Progenitor cell of endocrine pancreas (in vitro differentiated cells): ENCODE results near the gene KNDC1. TPM values are rescaled to one million over a fixed set of nuclear protein-coding genes. Genes with fewer than 3 reads are reported as not detected.
"Not testable (repeated sequence)": the region's sequence is repeated elsewhere in the genome, so short reads cannot be mapped to it uniquely, and the experiment has no call there.

Experiments
- DNase-seq: peaks from one replicate; pipeline ENCODE4 v3.0.0; 2021; ENCODE audit warnings: low spot score; ENCODE audit not compliant: unreplicated experiment
- H3K27ac Mint-ChIP-seq: 2 replicates; pipeline ENCODE4 v1.8.0; 2021; ENCODE audit warnings: mild to moderate bottlenecking, moderate library complexity, mixed read lengths
- H3K27me3 Mint-ChIP-seq: 2 replicates; pipeline ENCODE4 v1.8.0; 2021; ENCODE audit warnings: mixed read lengths
- H3K36me3 Mint-ChIP-seq: 2 replicates; pipeline ENCODE4 v1.8.0; 2022; ENCODE audit warnings: mixed read lengths; ENCODE audit not compliant: insufficient read depth
- H3K4me1 Mint-ChIP-seq: 2 replicates; pipeline ENCODE4 v1.8.0; 2021; ENCODE audit warnings: low read depth, mixed read lengths
- H3K4me3 Mint-ChIP-seq: 2 replicates; pipeline ENCODE4 v1.8.0; 2021; ENCODE audit warnings: low read depth, mild to moderate bottlenecking, moderate library complexity, mixed read lengths
- H3K9me3 Mint-ChIP-seq: 2 replicates; pipeline ENCODE4 v1.8.0; 2021; ENCODE audit warnings: low read depth, mixed read lengths
- total RNA-seq: library from RNA; stranded (reverse); gene quantifications from 2 replicates; pipeline ENCODE4 v1.2.1, GENCODE V29; 2021
- TF ChIP-seq, protein P1 (sequence below): fragments of 200-600 bp; sonication (generic); IDR thresholded peaks from one replicate; pipeline ENCODE4 v1.5.0; 2021; ENCODE audit warnings: antibody characterized with exemption, mild to moderate bottlenecking; ENCODE audit not compliant: unreplicated experiment

The KNDC1 gene
- total RNA-seq, 1 donor from 2014 or later = 14.2 TPM

DNA sequence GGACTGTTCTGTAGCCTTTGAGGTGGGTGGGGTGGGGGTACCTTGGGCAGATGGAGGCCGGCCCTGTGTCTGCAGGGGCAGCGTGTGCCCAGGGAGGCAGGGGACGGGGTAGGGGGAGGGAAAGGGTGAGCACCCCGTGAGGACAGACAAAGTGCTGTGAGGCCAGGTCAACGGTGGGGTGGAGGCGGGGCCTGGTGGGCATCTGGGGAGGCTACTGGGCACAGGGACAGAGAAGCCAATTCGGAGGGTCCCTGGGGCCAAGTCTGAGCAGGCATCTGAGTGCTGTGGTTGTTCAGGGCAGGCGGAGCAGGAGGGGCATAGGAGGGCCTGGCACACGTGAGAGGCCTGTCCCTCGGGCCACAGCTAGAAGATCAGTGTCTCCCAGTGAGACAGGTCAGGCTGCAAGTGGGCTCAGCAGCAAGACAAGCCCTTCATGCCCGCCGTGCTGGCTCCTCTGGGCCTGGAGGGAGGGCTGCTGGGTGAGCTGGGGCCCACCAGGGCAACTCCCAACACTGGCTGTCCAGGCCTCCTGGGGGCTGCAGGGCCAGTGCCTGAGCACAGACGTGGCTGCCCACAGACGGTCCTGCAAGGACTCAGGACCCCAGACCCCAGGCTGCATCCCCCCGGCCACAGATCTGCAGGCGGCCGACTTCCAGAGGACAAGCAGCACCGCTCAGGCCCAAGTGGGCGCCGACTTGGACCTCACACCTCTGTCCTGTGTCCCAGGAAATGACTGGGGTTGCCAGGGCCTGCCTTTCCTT is 26.4 kb upstream of the KNDC1 start:
- no peak for DNase-seq
- Mint-ChIP-seq H3K27me3 (peaks cover 14% of the 10 kb centered on the region), H3K9me3 (no peaks in the 10 kb centered on the region), H3K4me3 (no peak overlapping the region), H3K27ac (no peak overlapping the region), H3K36me3 (no peaks in the 10 kb centered on the region), H3K4me1 (no peaks in the 10 kb centered on the region)
- TF ChIP-seq, protein P1, sequence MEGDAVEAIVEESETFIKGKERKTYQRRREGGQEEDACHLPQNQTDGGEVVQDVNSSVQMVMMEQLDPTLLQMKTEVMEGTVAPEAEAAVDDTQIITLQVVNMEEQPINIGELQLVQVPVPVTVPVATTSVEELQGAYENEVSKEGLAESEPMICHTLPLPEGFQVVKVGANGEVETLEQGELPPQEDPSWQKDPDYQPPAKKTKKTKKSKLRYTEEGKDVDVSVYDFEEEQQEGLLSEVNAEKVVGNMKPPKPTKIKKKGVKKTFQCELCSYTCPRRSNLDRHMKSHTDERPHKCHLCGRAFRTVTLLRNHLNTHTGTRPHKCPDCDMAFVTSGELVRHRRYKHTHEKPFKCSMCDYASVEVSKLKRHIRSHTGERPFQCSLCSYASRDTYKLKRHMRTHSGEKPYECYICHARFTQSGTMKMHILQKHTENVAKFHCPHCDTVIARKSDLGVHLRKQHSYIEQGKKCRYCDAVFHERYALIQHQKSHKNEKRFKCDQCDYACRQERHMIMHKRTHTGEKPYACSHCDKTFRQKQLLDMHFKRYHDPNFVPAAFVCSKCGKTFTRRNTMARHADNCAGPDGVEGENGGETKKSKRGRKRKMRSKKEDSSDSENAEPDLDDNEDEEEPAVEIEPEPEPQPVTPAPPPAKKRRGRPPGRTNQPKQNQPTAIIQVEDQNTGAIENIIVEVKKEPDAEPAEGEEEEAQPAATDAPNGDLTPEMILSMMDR = no peak

DNA sequence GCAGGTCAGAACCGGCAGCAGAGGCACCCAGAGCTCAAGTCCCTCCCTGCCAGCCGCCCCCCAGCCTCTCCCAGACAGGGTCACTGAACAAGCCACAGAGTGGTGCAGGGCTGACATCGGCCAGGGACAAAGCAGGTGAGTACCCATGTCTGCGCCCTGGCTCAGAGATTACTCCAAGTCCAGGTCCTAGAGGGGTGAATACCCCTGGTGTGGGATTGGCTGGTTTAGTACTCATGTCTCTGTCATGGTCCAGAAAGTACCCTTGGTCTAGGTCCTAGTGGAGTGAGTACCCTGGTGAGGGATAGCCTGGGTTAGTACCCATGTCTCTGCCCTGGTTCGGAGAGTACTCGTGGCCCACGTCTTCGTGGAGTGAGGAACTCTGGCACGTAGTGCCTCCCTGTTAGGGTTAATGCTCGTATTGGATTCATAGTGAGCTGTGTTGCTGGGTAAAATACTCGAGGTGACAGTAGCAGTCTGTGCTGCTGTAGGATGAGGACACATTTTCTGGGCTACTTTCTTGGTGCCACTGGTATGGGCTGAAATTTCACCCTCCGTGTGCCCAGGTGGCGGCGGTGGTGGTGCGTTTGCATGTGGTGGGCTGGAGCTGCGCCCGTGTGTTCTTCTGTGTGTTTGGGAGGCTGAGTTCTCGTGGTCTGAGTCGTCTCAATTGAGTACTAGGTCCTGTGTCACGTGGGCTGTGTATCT is 25.5 kb upstream of the KNDC1 start:
- Mint-ChIP-seq H3K27ac (no peak overlapping the region), H3K9me3 (no peaks in the 10 kb centered on the region), H3K36me3 (no peaks in the 10 kb centered on the region), H3K4me1 (no peaks in the 10 kb centered on the region), H3K4me3 (no peak overlapping the region), H3K27me3 (peaks cover 14% of the 10 kb centered on the region)
- TF ChIP-seq, protein P1 = no peak
- no peak for DNase-seq

GRCh38 chr10:133135116-133135465 is 24.9 kb upstream of the KNDC1 start:
- Mint-ChIP-seq H3K27me3 (peaks cover 14% of the 10 kb centered on the region), H3K27ac (no peak overlapping the region), H3K9me3 (no peaks in the 10 kb centered on the region), H3K4me3 (no peak overlapping the region), H3K4me1 (no peaks in the 10 kb centered on the region), H3K36me3 (no peaks in the 10 kb centered on the region)
- DNase-seq = no peak
- TF ChIP-seq, protein P1 = no peak

- DNase-seq, H3K36me3 Mint-ChIP-seq, H3K27me3 Mint-ChIP-seq, H3K9me3 Mint-ChIP-seq, H3K4me1 Mint-ChIP-seq, H3K4me3 Mint-ChIP-seq, H3K27ac Mint-ChIP-seq: not testable (repeated sequence)
Measured at GRCh38 chr10:133137486-133138145, 22.4 kb upstream of the KNDC1 start.

DNA sequence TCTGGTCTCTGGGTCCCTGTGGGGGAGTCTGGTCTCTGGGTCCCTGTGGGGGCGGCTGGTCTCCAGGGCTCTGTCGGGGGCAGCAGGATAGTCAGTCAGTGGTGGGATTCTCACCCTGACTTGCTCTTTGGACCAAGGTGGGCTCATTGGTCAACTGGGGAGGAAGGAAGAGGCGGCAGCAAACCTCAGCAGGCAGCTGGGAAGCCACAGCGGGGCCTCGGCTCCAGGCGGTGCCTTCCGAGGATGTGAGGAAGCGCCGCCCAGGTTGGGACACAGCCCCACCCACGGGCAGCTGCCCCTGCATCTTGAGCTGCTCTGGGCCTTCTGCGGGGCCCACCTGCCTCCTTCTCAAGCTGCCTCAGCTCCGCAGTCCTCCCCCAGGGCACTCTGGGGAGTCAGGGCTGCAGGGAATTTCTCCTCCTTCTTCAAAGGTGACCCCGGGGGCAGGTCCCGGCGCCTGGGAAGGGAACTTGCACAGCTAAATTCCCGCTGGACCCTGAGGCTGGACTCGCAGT is 20.4 kb upstream of the KNDC1 start:
- Mint-ChIP-seq H3K36me3 (no peaks in the 10 kb centered on the region), H3K4me1 (peaks cover 13% of the 10 kb centered on the region), H3K27me3 (peaks cover 14% of the 10 kb centered on the region), H3K27ac (no peak overlapping the region), H3K4me3 (no peak overlapping the region), H3K9me3 (no peaks in the 10 kb centered on the region)
- no peak for DNase-seq
- TF ChIP-seq, protein P1 = no peak
